Neuronal stem cell (in vitro differentiated cells): ENCODE data around the gene PRKAA2. TPM values are rescaled to one million over a fixed set of nuclear protein-coding genes. Genes with fewer than 3 reads are reported as not detected.
"Not testable (repeated sequence)": the region's sequence is repeated elsewhere in the genome, so short reads cannot be mapped to it uniquely, and the experiment has no call there.

ENCODE experiments used
- DNase-seq: peaks from one replicate; pipeline ENCODE4 v3.0.0-alpha.2; 2013; ENCODE audit warnings: low spot score
- H2AFZ ChIP-seq: one replicate; pipeline ENCODE4 v1.6.1; 2013; ENCODE audit warnings: mild to moderate bottlenecking, low read length, inconsistent platforms
- H2AK5ac ChIP-seq: 2 replicates; pipeline ENCODE4 v1.6.1; 2013; ENCODE audit warnings: low read depth, mild to moderate bottlenecking, inconsistent platforms, low read length, moderate library complexity, mixed read lengths
- H2BK120ac ChIP-seq: 2 replicates; pipeline ENCODE4 v1.6.1; 2013; ENCODE audit warnings: low read depth, mild to moderate bottlenecking, inconsistent platforms, low read length, moderate library complexity, mixed read lengths
- H2BK12ac ChIP-seq: one replicate; pipeline ENCODE4 v1.6.1; 2013; ENCODE audit warnings: low read length, inconsistent platforms
- H2BK15ac ChIP-seq: 2 replicates; pipeline ENCODE4 v1.6.1; 2013; ENCODE audit warnings: mild to moderate bottlenecking, low read length, inconsistent platforms, mixed read lengths
- H2BK5ac ChIP-seq: one replicate; pipeline ENCODE4 v1.6.1; 2013; ENCODE audit warnings: inconsistent platforms, mild to moderate bottlenecking, low read length, moderate library complexity
- H3K14ac ChIP-seq: one replicate; pipeline ENCODE4 v1.6.1; 2013; ENCODE audit warnings: low read length, inconsistent platforms
- H3K18ac ChIP-seq: 2 replicates; pipeline ENCODE4 v1.6.1; 2013; ENCODE audit warnings: low read length, inconsistent platforms
- H3K23ac ChIP-seq: 2 replicates; pipeline ENCODE4 v1.6.1; 2013; ENCODE audit warnings: low read depth, mild to moderate bottlenecking, mixed read lengths, low read length, inconsistent platforms; ENCODE audit not compliant: poor library complexity
- H3K27ac ChIP-seq: replicated peaks from 3 replicates; pipeline ENCODE4 v1.5.1; 2013; ENCODE audit warnings: low read length, inconsistent platforms
- H3K27me3 ChIP-seq, 3 experiments: 2 replicates each; pipeline ENCODE4 v1.6.1; 2013; ENCODE audit warnings: low read length in 3 of 3, mild to moderate bottlenecking in 2 of 3, inconsistent platforms in 1 of 3, low read depth in 1 of 3, mixed read lengths in 1 of 3, moderate library complexity in 1 of 3; ENCODE audit not compliant: control insufficient read depth in 3 of 3, insufficient read depth in 3 of 3
- H3K36me3 ChIP-seq, 2 donors: replicated peaks in 1 of 2; 2 replicates each; pipeline ENCODE4 v1.6.1; 2013; ENCODE audit warnings: low read length in 2 of 2; ENCODE audit not compliant: control insufficient read depth in 2 of 2, insufficient read depth in 2 of 2
- H3K4ac ChIP-seq: 2 replicates; pipeline ENCODE4 v1.6.1; 2013; ENCODE audit warnings: inconsistent platforms, mild to moderate bottlenecking, low read length, moderate library complexity
- H3K4me1 ChIP-seq, 2 donors: 1 replicate in 1 of 2; 2 replicates in 1 of 2; pipeline ENCODE4 v1.6.1; 2013; ENCODE audit warnings: low read length in 2 of 2, low read depth in 1 of 2; ENCODE audit not compliant: control insufficient read depth in 2 of 2, insufficient read depth in 1 of 2
- H3K4me2 ChIP-seq: one replicate; pipeline ENCODE4 v1.6.1; 2013; ENCODE audit warnings: mild to moderate bottlenecking, low read length, inconsistent platforms; ENCODE audit not compliant: insufficient read depth, poor library complexity, severe bottlenecking
- H3K4me3 ChIP-seq, 2 donors: 2 replicates each; pipeline ENCODE4 v1.5.1; 2013; ENCODE audit warnings: low read length in 2 of 2, mild to moderate bottlenecking in 2 of 2, inconsistent platforms in 1 of 2, moderate library complexity in 1 of 2
- H3K79me1 ChIP-seq: one replicate; pipeline ENCODE4 v1.6.1; 2013; ENCODE audit warnings: low read depth, mild to moderate bottlenecking, inconsistent platforms, low read length, moderate library complexity
- H3K9ac ChIP-seq: one replicate; pipeline ENCODE4 v1.6.1; 2013; ENCODE audit warnings: mild to moderate bottlenecking, low read depth, low read length, inconsistent platforms; ENCODE audit not compliant: poor library complexity
- H3K9me3 ChIP-seq, 2 donors: replicated peaks in 1 of 2; 2 replicates each; pipeline versions ENCODE3 to v1.6.1; 2013; ENCODE audit warnings: low read length in 2 of 2, mild to moderate bottlenecking in 2 of 2, inconsistent platforms in 1 of 2, low read depth in 1 of 2, mixed read lengths in 1 of 2, moderate library complexity in 1 of 2; ENCODE audit not compliant: control insufficient read depth in 2 of 2, insufficient read depth in 1 of 2
- H4K8ac ChIP-seq: one replicate; pipeline ENCODE4 v1.6.1; 2013; ENCODE audit warnings: low read depth, mild to moderate bottlenecking, inconsistent platforms, low read length, moderate library complexity
- H4K91ac ChIP-seq: one replicate; pipeline ENCODE4 v1.6.1; 2013; ENCODE audit warnings: low read length, low read depth, mild to moderate bottlenecking, inconsistent platforms; ENCODE audit not compliant: poor library complexity
- WGBS, 2 donors: extraction: QIAGEN DNeasy Blood & Tissue Kit; methylation state at CpG; one replicate each; pipeline ENCODE4 v1.1.7; 2013; ENCODE audit warnings: missing lambda C conversion rate in 2 of 2, mixed read lengths in 1 of 2; ENCODE audit not compliant: insufficient read length in 2 of 2, insufficient replicate concordance in 1 of 2; ENCODE audit errors: extremely low coverage in 2 of 2; 5-methylcytosine and 5-hydroxymethylcytosine counted together
- polyA plus RNA-seq, 2 experiments: library from polyadenylated mRNA; stranded (reverse); fragments of 200-250 nt; gene quantifications; one replicate each; pipeline ENCODE4 v1.2.3, GENCODE V29; 2013

The PRKAA2 gene
- 8.4 TPM for polyA plus RNA-seq (2013, experiment 1 of 2)
- polyA plus RNA-seq (2013, experiment 2 of 2) = 8.9 TPM

GRCh38 chr1:56644919-56645676 is at the start of gene PRKAA2:
TSS of gene PRKAA2 (plus strand) at chr1:56645314. CDS start at chr1:56645388, 74 bp downstream.
- Histone ChIP-seq H2AFZ (peak within 1 kb of the TSS; percentile 100), H3K18ac (peak within 1 kb of the TSS; percentile 94), H3K14ac (peak within 1 kb of the TSS; percentile 84), H2BK12ac (no peak within 1 kb of the TSS), H3K9me3 (no peaks in the 10 kb centered on the region), H3K27ac (peak within 1 kb of the TSS; percentile 61), H2BK120ac (peak within 1 kb of the TSS; percentile 50), H4K91ac (no peak within 1 kb of the TSS), H2BK5ac (peak within 1 kb of the TSS; percentile 15), H3K27me3 (peaks cover 0 to 33% (median 0%) of the 10 kb centered on the region in 3 experiments), H3K4me2 (peak within 1 kb of the TSS; percentile 84), H3K23ac (peak within 1 kb of the TSS; percentile 96), H2BK15ac (peak within 1 kb of the TSS; percentile 98), H3K9ac (peak within 1 kb of the TSS; percentile 82), H3K4me1 (peaks cover 0 to 10% of the 10 kb centered on the region in 2 donors), H3K4me3 (peak within 1 kb of the TSS; percentile 77 to 95), H4K8ac (peak within 1 kb of the TSS; percentile 86), H2AK5ac (no peak within 1 kb of the TSS), H3K79me1 (no peaks in the 10 kb centered on the region), H3K36me3 (no peaks in the 10 kb centered on the region), H3K4ac (no peak within 1 kb of the TSS)
- DNase-seq = peak; percentile 69
- WGBS, 2 donors = no CpG with 5 or more reads among the region's 103 CpGs

GRCh38 chr1:56595397-56596191 is 49.5 kb upstream of the PRKAA2 start:
- not testable (repeated sequence) for DNase-seq, H3K14ac ChIP-seq, H2BK12ac ChIP-seq, H3K9me3 ChIP-seq, H3K4me2 ChIP-seq, H3K4me1 ChIP-seq, H3K79me1 ChIP-seq, H2BK5ac ChIP-seq, H3K27ac ChIP-seq, H2BK15ac ChIP-seq, H2AK5ac ChIP-seq, H3K9ac ChIP-seq, H4K91ac ChIP-seq, H3K18ac ChIP-seq, H2BK120ac ChIP-seq, H3K23ac ChIP-seq, H4K8ac ChIP-seq, H3K27me3 ChIP-seq, H3K36me3 ChIP-seq, H2AFZ ChIP-seq, H3K4me3 ChIP-seq, H3K4ac ChIP-seq
- WGBS, 2 donors = no CpG with 5 or more reads among the region's 5 CpGs

GRCh38 chr1:56610097-56610496 is 35.0 kb upstream of the PRKAA2 start:
- not testable (repeated sequence) for H3K9ac ChIP-seq, H4K91ac ChIP-seq, H4K8ac ChIP-seq, DNase-seq, H3K14ac ChIP-seq, H2BK12ac ChIP-seq, H3K4me1 ChIP-seq, H2BK5ac ChIP-seq, H3K23ac ChIP-seq, H3K36me3 ChIP-seq, H3K18ac ChIP-seq, H3K4ac ChIP-seq, H3K79me1 ChIP-seq, H2BK120ac ChIP-seq, H3K9me3 ChIP-seq, H2AK5ac ChIP-seq, H3K4me3 ChIP-seq, H3K4me2 ChIP-seq, H2AFZ ChIP-seq, H2BK15ac ChIP-seq, H3K27me3 ChIP-seq, H3K27ac ChIP-seq
- no CpG with 5 or more reads among the region's 2 CpGs for WGBS, 2 donors

- not testable (repeated sequence) for H4K91ac ChIP-seq, H3K23ac ChIP-seq, H3K14ac ChIP-seq, H2BK12ac ChIP-seq, H2AFZ ChIP-seq, H3K4ac ChIP-seq, H4K8ac ChIP-seq, DNase-seq, H2AK5ac ChIP-seq, H3K4me3 ChIP-seq, H3K9me3 ChIP-seq, H2BK5ac ChIP-seq, H3K4me1 ChIP-seq, H3K18ac ChIP-seq, H3K79me1 ChIP-seq, H3K36me3 ChIP-seq, H3K9ac ChIP-seq, H2BK15ac ChIP-seq, H2BK120ac ChIP-seq, H3K27me3 ChIP-seq, H3K4me2 ChIP-seq, H3K27ac ChIP-seq
- WGBS, 2 donors = no CpG with 5 or more reads among the region's 6 CpGs
Observed at GRCh38 chr1:56610770-56611169, 34.3 kb upstream of the PRKAA2 start.
